Neutrophil (primary cell): ENCODE measurements around the gene GOLGA6L10.
A peak's percentile ranks its signal among the peaks of the same experiment; 100 is the strongest.
"Not testable (repeated sequence)": the region's sequence is repeated elsewhere in the genome, so short reads cannot be mapped to it uniquely, and the experiment has no call there.

Experiments
- H3K27ac ChIP-seq: fragments of 200-600 bp; sonication (generic); 2 replicates; pipeline ENCODE4 v1.5.1; 2016; ENCODE audit warnings: mild to moderate bottlenecking, moderate library complexity
- H3K27me3 ChIP-seq: fragments of 200-600 bp; sonication (generic); 2 replicates; pipeline ENCODE4 v1.6.0; 2016; ENCODE audit warnings: mild to moderate bottlenecking
- H3K36me3 ChIP-seq: fragments of 200-600 bp; sonication (generic); 2 replicates; pipeline ENCODE4 v1.5.1; 2017
- H3K4me1 ChIP-seq, 2 experiments: fragments of 200-600 bp in 1 of 2; sonication (generic) in 1 of 2; 1 replicate in 1 of 2; 2 replicates in 1 of 2; pipeline versions ENCODE4 v1.5.1 to v1.6.1; 2013 to 2016; ENCODE audit warnings: low read depth in 1 of 2, low read length in 1 of 2, mild to moderate bottlenecking in 1 of 2, moderate library complexity in 1 of 2; ENCODE audit not compliant: control insufficient read depth in 1 of 2, insufficient read depth in 1 of 2
- H3K4me3 ChIP-seq, 2 experiments: fragments of 200-600 bp in 1 of 2; sonication (generic) in 1 of 2; 1 replicate in 1 of 2; 2 replicates in 1 of 2; pipeline ENCODE4 v1.5.1; 2013 to 2016; ENCODE audit warnings: low read depth in 1 of 2, low read length in 1 of 2, mild to moderate bottlenecking in 1 of 2, moderate library complexity in 1 of 2
- H3K9me3 ChIP-seq: fragments of 200-600 bp; sonication (generic); 2 replicates; pipeline ENCODE4 v1.5.1; 2016
- CTCF ChIP-seq: fragments of 200-600 bp; sonication (generic); IDR thresholded peaks from 2 replicates; pipeline ENCODE4 v1.5.1; 2016; ENCODE audit warnings: antibody characterized with exemption

GOLGA6L10 gene

GRCh38 chr15:82373661-82374060 lies 24.4 kb upstream of the GOLGA6L10 start:
- not testable (repeated sequence) for H3K4me3 ChIP-seq, H3K4me1 ChIP-seq, H3K36me3 ChIP-seq, H3K9me3 ChIP-seq, H3K27me3 ChIP-seq
- H3K27ac ChIP-seq, result peak overlapping the region; percentile 15

- Histone ChIP-seq H3K4me3 (no peak overlapping the region), H3K9me3 (no peaks in the 10 kb centered on the region), H3K27ac (no peak overlapping the region), H3K4me1 (no peaks in the 10 kb centered on the region), H3K27me3 (no peaks in the 10 kb centered on the region), H3K36me3 (no peaks in the 10 kb centered on the region)
- no peak for TF ChIP-seq CTCF
Measured at GRCh38 chr15:82371656-82372055, 22.4 kb upstream of the GOLGA6L10 start.

- not testable (repeated sequence) for H3K9me3 ChIP-seq, H3K27me3 ChIP-seq, H3K4me1 ChIP-seq, H3K4me3 ChIP-seq, H3K36me3 ChIP-seq, H3K27ac ChIP-seq
Measured at GRCh38 chr15:82367790-82368189, 18.5 kb upstream of the GOLGA6L10 start.

- H3K9me3 ChIP-seq, H3K27me3 ChIP-seq, H3K4me1 ChIP-seq: not testable (repeated sequence)
Measured at GRCh38 chr15:82365692-82366323, 16.5 kb upstream of the GOLGA6L10 start.

GRCh38 chr15:82364548-82364947 lies 15.3 kb upstream of the GOLGA6L10 start:
- not testable (repeated sequence) for H3K4me3 ChIP-seq, H3K4me1 ChIP-seq, H3K27ac ChIP-seq, H3K27me3 ChIP-seq, H3K36me3 ChIP-seq, H3K9me3 ChIP-seq

More at GRCh38 chr15:82365692-82366323, 16.5 kb upstream of the GOLGA6L10 start:
- H3K4me3 ChIP-seq, H3K36me3 ChIP-seq, H3K27ac ChIP-seq: not testable (repeated sequence)

GRCh38 chr15:82362790-82363189 lies 13.5 kb upstream of the GOLGA6L10 start:
- H3K27me3 ChIP-seq, H3K36me3 ChIP-seq, H3K4me3 ChIP-seq, H3K9me3 ChIP-seq, H3K27ac ChIP-seq, H3K4me1 ChIP-seq: not testable (repeated sequence)

GRCh38 chr15:82360618-82361017 lies 11.3 kb upstream of the GOLGA6L10 start:
- not testable (repeated sequence) for H3K27me3 ChIP-seq, H3K36me3 ChIP-seq, H3K27ac ChIP-seq, H3K4me3 ChIP-seq, H3K4me1 ChIP-seq, H3K9me3 ChIP-seq

- H3K4me3 ChIP-seq, H3K4me1 ChIP-seq, H3K27ac ChIP-seq, H3K9me3 ChIP-seq, H3K36me3 ChIP-seq: not testable (repeated sequence)
- H3K27me3 ChIP-seq, result peaks cover 19% of the 10 kb centered on the region
Measured at GRCh38 chr15:82355055-82355454, 5.8 kb upstream of the GOLGA6L10 start.

- not testable (repeated sequence) for H3K9me3 ChIP-seq, H3K4me1 ChIP-seq, H3K36me3 ChIP-seq, H3K4me3 ChIP-seq, H3K27ac ChIP-seq
- peaks cover 19% of the 10 kb centered on the region for H3K27me3 ChIP-seq
Measured at GRCh38 chr15:82354546-82354945, 5.3 kb upstream of the GOLGA6L10 start.

- H3K4me1 ChIP-seq, H3K4me3 ChIP-seq, H3K27me3 ChIP-seq, H3K9me3 ChIP-seq, H3K36me3 ChIP-seq, H3K27ac ChIP-seq: not testable (repeated sequence)
Measured at GRCh38 chr15:82347645-82348044, 1.6 kb downstream of the GOLGA6L10 start.

GRCh38 chr15:82345176-82345575 lies 4.1 kb downstream of the GOLGA6L10 start:
- H3K4me1 ChIP-seq, H3K27me3 ChIP-seq: not testable (repeated sequence)

GRCh38 chr15:82344421-82344820 lies 4.9 kb downstream of the GOLGA6L10 start:
- not testable (repeated sequence) for H3K27me3 ChIP-seq, H3K4me3 ChIP-seq, H3K9me3 ChIP-seq, H3K4me1 ChIP-seq, H3K27ac ChIP-seq, H3K36me3 ChIP-seq

More at GRCh38 chr15:82345176-82345575, 4.1 kb downstream of the GOLGA6L10 start:
- not testable (repeated sequence) for H3K4me3 ChIP-seq, H3K36me3 ChIP-seq, H3K27ac ChIP-seq, H3K9me3 ChIP-seq

GRCh38 chr15:82343851-82344250 lies 5.4 kb downstream of the GOLGA6L10 start:
- not testable (repeated sequence) for H3K4me3 ChIP-seq, H3K4me1 ChIP-seq, H3K36me3 ChIP-seq, H3K27me3 ChIP-seq, H3K9me3 ChIP-seq, H3K27ac ChIP-seq
